Measurements from ENCODE around the gene CTBP1.

Gene CTBP1

GRCh38 chr4:1276984-1277383 lies 28.1 kb upstream of the CTBP1 start:
- Histone ChIP-seq H3K36me3 (ENCODE audit: control insufficient read depth, insufficient read depth, low read length) (no peaks in the 10 kb centered on the region), H3K9ac (ENCODE audit: low read depth, low read length) (no peak overlapping the region), H3K27me3 (ENCODE audit: control insufficient read depth, insufficient read depth, low read length) (peaks cover 2% of the 10 kb centered on the region), H3K4me3 (ENCODE audit: low read depth, low read length) (no peak overlapping the region), H3K4me1 (ENCODE audit: control insufficient read depth, insufficient read depth, low read length) (no peaks in the 10 kb centered on the region), H3K9me3 (ENCODE audit: control insufficient read depth, insufficient read depth, low read length) (no peaks in the 10 kb centered on the region)

DNA sequence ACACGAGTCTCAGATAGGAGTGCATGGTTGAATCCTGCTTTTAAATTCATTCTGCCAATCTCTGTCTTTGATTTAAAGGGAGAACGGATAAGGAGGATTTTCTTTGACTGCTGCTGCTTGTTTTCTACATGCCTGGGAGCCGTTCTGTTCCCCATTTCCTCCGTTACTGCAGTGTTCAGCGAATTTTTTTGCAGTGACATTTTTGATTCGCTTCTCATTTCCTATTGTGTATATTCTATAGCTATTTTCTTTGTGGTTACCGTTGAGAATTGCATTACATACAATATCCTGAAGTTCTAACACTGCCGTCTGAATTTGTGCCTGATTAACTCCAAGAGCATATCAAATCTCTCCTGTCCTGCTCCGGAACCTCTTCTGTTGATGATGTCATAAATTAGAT lies 25.9 kb upstream of the CTBP1 start:
- peaks cover 2% of the 10 kb centered on the region for H3K27me3 ChIP-seq (ENCODE audit: control insufficient read depth, insufficient read depth, low read length)
- H3K4me3 ChIP-seq (ENCODE audit: low read depth, low read length), result no peak overlapping the region
- H3K36me3 ChIP-seq (ENCODE audit: control insufficient read depth, insufficient read depth, low read length), result no peaks in the 10 kb centered on the region
- no peaks in the 10 kb centered on the region for H3K9me3 ChIP-seq (ENCODE audit: control insufficient read depth, insufficient read depth, low read length)
- no peaks in the 10 kb centered on the region for H3K4me1 ChIP-seq (ENCODE audit: control insufficient read depth, insufficient read depth, low read length)
- H3K9ac ChIP-seq (ENCODE audit: low read depth, low read length), result no peak overlapping the region

GRCh38 chr4:1271686-1272085 lies 22.8 kb upstream of the CTBP1 start:
- Histone ChIP-seq H3K9me3 (ENCODE audit: control insufficient read depth, insufficient read depth, low read length) (no peaks in the 10 kb centered on the region), H3K4me1 (ENCODE audit: control insufficient read depth, insufficient read depth, low read length) (no peaks in the 10 kb centered on the region), H3K36me3 (ENCODE audit: control insufficient read depth, insufficient read depth, low read length) (no peaks in the 10 kb centered on the region), H3K9ac (ENCODE audit: low read depth, low read length) (no peak overlapping the region), H3K4me3 (ENCODE audit: low read depth, low read length) (no peak overlapping the region), H3K27me3 (ENCODE audit: control insufficient read depth, insufficient read depth, low read length) (no peaks in the 10 kb centered on the region)

- no peaks in the 10 kb centered on the region for H3K36me3 ChIP-seq (ENCODE audit: control insufficient read depth, insufficient read depth, low read length)
- H3K9ac ChIP-seq (ENCODE audit: low read depth, low read length), result no peak overlapping the region
- H3K9me3 ChIP-seq (ENCODE audit: control insufficient read depth, insufficient read depth, low read length), result no peaks in the 10 kb centered on the region
Observed at GRCh38 chr4:1269209-1269608, 20.3 kb upstream of the CTBP1 start.

GRCh38 chr4:1266881-1267763 lies 18.2 kb upstream of the CTBP1 start:
- H3K4me3 ChIP-seq (ENCODE audit: low read depth, low read length), result no peak overlapping the region
- H3K9ac ChIP-seq (ENCODE audit: low read depth, low read length), result no peak overlapping the region
- H3K36me3 ChIP-seq (ENCODE audit: control insufficient read depth, insufficient read depth, low read length), result no peaks in the 10 kb centered on the region
- no peaks in the 10 kb centered on the region for H3K4me1 ChIP-seq (ENCODE audit: control insufficient read depth, insufficient read depth, low read length)
- H3K9me3 ChIP-seq (ENCODE audit: control insufficient read depth, insufficient read depth, low read length), result no peaks in the 10 kb centered on the region
- H3K27me3 ChIP-seq (ENCODE audit: control insufficient read depth, insufficient read depth, low read length), result no peaks in the 10 kb centered on the region

More at GRCh38 chr4:1269209-1269608, 20.3 kb upstream of the CTBP1 start:
- no peaks in the 10 kb centered on the region for H3K4me1 ChIP-seq (ENCODE audit: control insufficient read depth, insufficient read depth, low read length)
- no peak overlapping the region for H3K4me3 ChIP-seq (ENCODE audit: low read depth, low read length)
- no peaks in the 10 kb centered on the region for H3K27me3 ChIP-seq (ENCODE audit: control insufficient read depth, insufficient read depth, low read length)

- Histone ChIP-seq H3K27me3 (ENCODE audit: control insufficient read depth, insufficient read depth, low read length) (no peaks in the 10 kb centered on the region), H3K9me3 (ENCODE audit: control insufficient read depth, insufficient read depth, low read length) (no peaks in the 10 kb centered on the region), H3K4me3 (ENCODE audit: low read depth, low read length) (no peak overlapping the region), H3K36me3 (ENCODE audit: control insufficient read depth, insufficient read depth, low read length) (no peaks in the 10 kb centered on the region), H3K4me1 (ENCODE audit: control insufficient read depth, insufficient read depth, low read length) (no peaks in the 10 kb centered on the region), H3K9ac (ENCODE audit: low read depth, low read length) (no peak overlapping the region)
Observed at GRCh38 chr4:1265351-1265750, 16.4 kb upstream of the CTBP1 start.

GRCh38 chr4:1264942-1265341 lies 16.0 kb upstream of the CTBP1 start:
- H3K9me3 ChIP-seq (ENCODE audit: control insufficient read depth, insufficient read depth, low read length), result no peaks in the 10 kb centered on the region
- no peak overlapping the region for H3K9ac ChIP-seq (ENCODE audit: low read depth, low read length)
- no peaks in the 10 kb centered on the region for H3K36me3 ChIP-seq (ENCODE audit: control insufficient read depth, insufficient read depth, low read length)

DNA sequence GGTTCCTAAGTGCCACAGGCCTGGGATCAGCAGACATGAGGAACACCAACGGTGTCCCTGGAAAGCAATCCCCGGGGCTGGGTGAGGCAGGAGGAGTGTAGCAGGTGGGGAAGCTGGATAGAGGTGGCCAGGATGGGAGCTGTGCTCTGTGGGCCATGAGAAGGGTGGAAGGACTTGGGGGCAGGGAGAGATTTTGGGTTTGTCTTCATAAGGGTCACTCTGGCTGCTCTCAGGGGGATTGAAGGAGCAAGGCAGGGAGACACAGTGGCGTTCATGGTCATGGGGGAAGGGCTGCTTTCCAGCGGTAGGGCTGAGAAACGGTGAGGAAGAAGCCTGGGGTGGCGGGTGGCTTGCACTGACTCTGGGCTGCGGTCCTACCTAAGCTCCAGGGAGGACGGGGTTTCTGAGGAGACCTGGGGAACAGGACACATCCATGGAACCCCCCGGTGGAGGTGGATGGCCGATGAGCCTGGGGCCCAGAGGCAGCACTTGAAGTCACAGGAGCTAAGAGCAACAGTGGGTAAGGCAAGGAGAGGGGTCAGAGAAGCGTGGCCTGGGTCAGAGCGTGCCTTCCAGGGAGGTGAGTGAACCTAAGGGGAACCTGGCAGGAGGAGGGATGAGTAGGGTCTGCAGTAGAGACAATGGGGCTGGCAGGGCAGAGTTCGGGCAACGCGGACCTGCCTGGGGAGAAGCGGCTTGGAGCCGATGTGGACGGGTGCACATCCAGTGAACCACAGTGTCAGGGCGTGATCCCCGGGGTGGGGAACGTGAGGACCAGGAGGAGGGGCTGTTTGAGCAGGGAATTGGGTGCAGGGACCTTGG lies 12.4 kb upstream of the CTBP1 start:
- no peak overlapping the region for H3K9ac ChIP-seq (ENCODE audit: low read depth, low read length)
- no peaks in the 10 kb centered on the region for H3K27me3 ChIP-seq (ENCODE audit: control insufficient read depth, insufficient read depth, low read length)
- no peaks in the 10 kb centered on the region for H3K9me3 ChIP-seq (ENCODE audit: control insufficient read depth, insufficient read depth, low read length)
- no peaks in the 10 kb centered on the region for H3K36me3 ChIP-seq (ENCODE audit: control insufficient read depth, insufficient read depth, low read length)
- no peak overlapping the region for H3K4me3 ChIP-seq (ENCODE audit: low read depth, low read length)
- no peaks in the 10 kb centered on the region for H3K4me1 ChIP-seq (ENCODE audit: control insufficient read depth, insufficient read depth, low read length)

More at GRCh38 chr4:1264942-1265341, 16.0 kb upstream of the CTBP1 start:
- Histone ChIP-seq H3K4me3 (ENCODE audit: low read depth, low read length) (no peak overlapping the region), H3K4me1 (ENCODE audit: control insufficient read depth, insufficient read depth, low read length) (no peaks in the 10 kb centered on the region), H3K27me3 (ENCODE audit: control insufficient read depth, insufficient read depth, low read length) (no peaks in the 10 kb centered on the region)

GRCh38 chr4:1260418-1261106 lies 11.6 kb upstream of the CTBP1 start:
- H3K9me3 ChIP-seq (ENCODE audit: control insufficient read depth, insufficient read depth, low read length), result no peaks in the 10 kb centered on the region
- H3K36me3 ChIP-seq (ENCODE audit: control insufficient read depth, insufficient read depth, low read length), result no peaks in the 10 kb centered on the region
- H3K4me3 ChIP-seq (ENCODE audit: low read depth, low read length), result no peak overlapping the region
- no peaks in the 10 kb centered on the region for H3K27me3 ChIP-seq (ENCODE audit: control insufficient read depth, insufficient read depth, low read length)
- H3K9ac ChIP-seq (ENCODE audit: low read depth, low read length), result no peak overlapping the region
- H3K4me1 ChIP-seq (ENCODE audit: control insufficient read depth, insufficient read depth, low read length), result no peaks in the 10 kb centered on the region

GRCh38 chr4:1259966-1260365 lies 11.0 kb upstream of the CTBP1 start:
- Histone ChIP-seq H3K9me3 (ENCODE audit: control insufficient read depth, insufficient read depth, low read length) (no peaks in the 10 kb centered on the region), H3K4me3 (ENCODE audit: low read depth, low read length) (no peak overlapping the region), H3K27me3 (ENCODE audit: control insufficient read depth, insufficient read depth, low read length) (no peaks in the 10 kb centered on the region), H3K9ac (ENCODE audit: low read depth, low read length) (no peak overlapping the region), H3K4me1 (ENCODE audit: control insufficient read depth, insufficient read depth, low read length) (no peaks in the 10 kb centered on the region), H3K36me3 (ENCODE audit: control insufficient read depth, insufficient read depth, low read length) (no peaks in the 10 kb centered on the region)

DNA sequence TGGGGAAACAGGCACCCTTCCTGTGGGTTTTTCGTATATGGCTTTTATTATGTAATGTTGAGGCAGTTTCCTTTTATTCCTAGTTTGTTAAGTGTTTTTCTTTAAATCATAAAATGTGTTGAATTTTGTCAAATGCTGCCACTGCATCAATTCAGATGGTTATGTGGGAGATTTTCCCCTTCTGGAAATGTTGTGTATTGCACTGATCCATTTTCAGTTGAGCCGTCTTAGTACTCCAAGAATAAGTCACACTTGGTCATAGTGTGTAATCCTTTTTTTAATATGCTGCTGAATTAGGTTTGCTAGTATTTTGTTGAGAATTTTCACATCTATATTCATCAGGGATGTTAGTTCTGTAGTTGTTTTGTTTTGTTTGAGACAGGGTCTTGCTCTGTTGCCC lies 9.5 kb upstream of the CTBP1 start:
- Histone ChIP-seq H3K27me3 (ENCODE audit: control insufficient read depth, insufficient read depth, low read length) (no peaks in the 10 kb centered on the region), H3K4me3 (ENCODE audit: low read depth, low read length) (no peak overlapping the region), H3K4me1 (ENCODE audit: control insufficient read depth, insufficient read depth, low read length) (no peaks in the 10 kb centered on the region), H3K36me3 (ENCODE audit: control insufficient read depth, insufficient read depth, low read length) (peaks cover 3% of the 10 kb centered on the region), H3K9me3 (ENCODE audit: control insufficient read depth, insufficient read depth, low read length) (peaks cover 4% of the 10 kb centered on the region), H3K9ac (ENCODE audit: low read depth, low read length) (no peak overlapping the region)

Measured in iPS-15b (cell line).